Tibial nerve (tissue), 4 donors: ENCODE results near the gene RNF126. TPM values are rescaled to one million over a fixed set of nuclear protein-coding genes. Genes with fewer than 3 reads are reported as not detected.
"Not testable (repeated sequence)": the region's sequence is repeated elsewhere in the genome, so short reads cannot be mapped to it uniquely, and the experiment has no call there.

Experiments used
- DNase-seq, 2 donors: peaks; one replicate each; pipeline ENCODE4 v3.0.0-alpha.2; 2019; ENCODE audit warnings: low spot score in 2 of 2
- H3K27ac ChIP-seq, 4 donors: fragments of 200-600 bp; sonication (generic) in 3 of 4; one replicate each; pipeline ENCODE4 v1.5.1; 2017 to 2019; ENCODE audit warnings: mild to moderate bottlenecking in 1 of 4
- H3K27me3 ChIP-seq, 2 donors: fragments of 200-600 bp; sonication (generic) in 1 of 2; one replicate each; pipeline versions ENCODE4 v1.5.1 to v1.6.0; 2017 to 2019
- H3K36me3 ChIP-seq, 3 donors: fragments of 200-600 bp; sonication (generic); one replicate each; pipeline ENCODE4 v1.5.1; 2018 to 2019
- H3K4me1 ChIP-seq, 4 donors: fragments of 200-600 bp; sonication (generic) in 3 of 4; one replicate each; pipeline ENCODE4 v1.5.1; 2017 to 2019
- H3K4me3 ChIP-seq, 4 donors: fragments of 200-600 bp; sonication (generic) in 3 of 4; one replicate each; pipeline ENCODE4 v1.5.1; 2017 to 2019; ENCODE audit warnings: mild to moderate bottlenecking in 1 of 4, moderate library complexity in 1 of 4
- H3K9me3 ChIP-seq, 4 donors: fragments of 200-600 bp; sonication (generic) in 3 of 4; one replicate each; pipeline ENCODE4 v1.5.1; 2017 to 2019
- CTCF ChIP-seq, 5 experiments: fragments of 200-600 bp in 3 of 5; fragments of 450-650 bp in 2 of 5; sonication (generic) in 3 of 5; IDR thresholded peaks; one replicate each; pipeline ENCODE4 v1.5.1; 2016 to 2019; ENCODE audit warnings: antibody characterized with exemption in 5 of 5, mild to moderate bottlenecking in 3 of 5, moderate library complexity in 2 of 5
- EP300 ChIP-seq, 2 donors: sonication (generic); formaldehyde crosslinking; IDR thresholded peaks; one replicate each; pipeline ENCODE4 v1.6.1; 2017; ENCODE audit warnings: antibody characterized with exemption in 2 of 2, mild to moderate bottlenecking in 1 of 2
- POLR2A ChIP-seq, 2 donors: fragments of 450-650 bp; IDR thresholded peaks; one replicate each; pipeline ENCODE4 v1.6.1; 2017; ENCODE audit warnings: antibody characterized with exemption in 2 of 2, mild to moderate bottlenecking in 2 of 2, moderate library complexity in 2 of 2
- WGBS, 2 donors: methylation state at CpG; one replicate each; pipeline ENCODE4 v1.1.5; 2018; 5-methylcytosine and 5-hydroxymethylcytosine counted together
- total RNA-seq, 4 donors: library from RNA; depleted of rRNA; stranded (reverse); fragments of >200 nt; gene quantifications; one replicate each; pipeline ENCODE4 v1.1.0, GENCODE V29; 2016

The RNF126 gene
- total RNA-seq, 4 donors from 2014 or later, result 38.0 to 90.9 (median 55.3) TPM

GRCh38 chr19:670609-671075 is 7.6 kb upstream of the RNF126 start:
- TF ChIP-seq POLR2A (IDR thresholded peaks at IDR 0.05), result no peak
- TF ChIP-seq EP300 (IDR thresholded peaks at IDR 0.05), result no peak
- TF ChIP-seq CTCF (IDR thresholded peaks at IDR 0.05), result peak in 1 of 5 experiments; percentile 22
- no peak for DNase-seq
- H3K36me3 ChIP-seq, result no peaks in the 10 kb centered on the region
- H3K4me1 ChIP-seq, result peaks cover 0 to 39% (median 18%) of the 10 kb centered on the region in 4 donors
- no peak overlapping the region for H3K27ac ChIP-seq
- H3K9me3 ChIP-seq, result no peaks in the 10 kb centered on the region
- H3K4me3 ChIP-seq, result no peak overlapping the region
- H3K27me3 ChIP-seq, result no peaks in the 10 kb centered on the region
- 74 to 77% methylated on average over 9 of the region's 9 CpGs for WGBS, 2 donors

- H3K27ac ChIP-seq, H3K9me3 ChIP-seq, H3K27me3 ChIP-seq, DNase-seq, H3K4me3 ChIP-seq, H3K36me3 ChIP-seq: not testable (repeated sequence)
- peaks cover 0 to 35% (median 12%) of the 10 kb centered on the region in 4 donors for H3K4me1 ChIP-seq
- WGBS, 2 donors, result 66% methylated on average over 12 of the region's 12 CpGs
These were observed 5.8 kb upstream of the RNF126 start for GRCh38 chr19:668675-669434.

GRCh38 chr19:666985-667573 is 4.1 kb upstream of the RNF126 start:
- not testable (repeated sequence) for H3K27me3 ChIP-seq, H3K4me3 ChIP-seq, H3K36me3 ChIP-seq, H3K27ac ChIP-seq, H3K9me3 ChIP-seq, DNase-seq
- peaks cover 0 to 31% (median 17%) of the 10 kb centered on the region in 4 donors for H3K4me1 ChIP-seq
- 84 to 89% methylated on average over 20 to 27 of the region's 38 CpGs for WGBS, 2 donors

- no peaks in the 10 kb centered on the region for H3K36me3 ChIP-seq
- H3K27me3 ChIP-seq, result no peaks in the 10 kb centered on the region
- H3K27ac ChIP-seq, result peak overlapping the region in 3 of 4 donors; percentile 90 to 96 (median 94)
- DNase-seq, result peak; percentile 68 to 83
- H3K9me3 ChIP-seq, result no peaks in the 10 kb centered on the region
- H3K4me3 ChIP-seq, result peak overlapping the region in 2 of 4 donors; percentile 29 to 31
- 8 to 10% methylated on average over 19 to 24 of the region's 24 CpGs for WGBS, 2 donors
- TF ChIP-seq CTCF (IDR thresholded peaks at IDR 0.05) (peak; percentile 95 to 98 (median 96)), POLR2A (IDR thresholded peaks at IDR 0.05) (no peak), EP300 (IDR thresholded peaks at IDR 0.05) (peak in 1 of 2 donors; percentile 46)
- peaks cover 3 to 43% (median 34%) of the 10 kb centered on the region in 4 donors for H3K4me1 ChIP-seq
These were observed 2.0 kb upstream of the RNF126 start for GRCh38 chr19:664913-665443.

GRCh38 chr19:663682-664117 is 686 bp upstream of the RNF126 start:
- Histone ChIP-seq H3K27ac (peak overlapping the region; percentile 90 to 96 (median 95)), H3K27me3 (no peaks in the 10 kb centered on the region), H3K4me3 (peak overlapping the region; percentile 41 to 100 (median 81)), H3K4me1 (peaks cover 3 to 56% (median 47%) of the 10 kb centered on the region in 4 donors), H3K9me3 (no peaks in the 10 kb centered on the region), H3K36me3 (peaks cover 0 to 4% (median 0%) of the 10 kb centered on the region in 3 donors)
- DNase-seq, result no peak
- TF ChIP-seq CTCF (IDR thresholded peaks at IDR 0.05), result no peak
- TF ChIP-seq EP300 (IDR thresholded peaks at IDR 0.05), result no peak
- no peak for TF ChIP-seq POLR2A (IDR thresholded peaks at IDR 0.05)
- WGBS, 2 donors, result 28 to 46% methylated on average over 13 to 18 of the region's 18 CpGs
